DMS153 (cell line): ENCODE data around the gene THADA.
"Not testable (repeated sequence)": the region's sequence is repeated elsewhere in the genome, so short reads cannot be mapped to it uniquely, and the experiment has no call there.

Source experiments
- DNase-seq: peaks from one replicate; lab custom pipeline; 2025; lab: John Stamatoyannopoulos, UW

Gene THADA

GRCh38 chr2:43207553-43208300, 388.1 kb downstream of the THADA start:
- DNase-seq, result no peak

- no peak for DNase-seq
These were observed 389.2 kb downstream of the THADA start for GRCh38 chr2:43206602-43207001.

GRCh38 chr2:43203373-43203772, 392.5 kb downstream of the THADA start:
- DNase-seq, result no peak

GRCh38 chr2:43202289-43202688, 393.5 kb downstream of the THADA start:
- no peak for DNase-seq

GRCh38 chr2:43201497-43201896, 394.3 kb downstream of the THADA start:
- no peak for DNase-seq

- no peak for DNase-seq
These were observed 394.8 kb downstream of the THADA start for GRCh38 chr2:43201016-43201415.

GRCh38 chr2:43199492-43200488, 396.0 kb downstream of the THADA start:
- DNase-seq, result no peak

- DNase-seq, result no peak
These were observed 397.6 kb downstream of the THADA start for GRCh38 chr2:43198263-43198662.

GRCh38 chr2:43197588-43197896, 398.3 kb downstream of the THADA start:
- no peak for DNase-seq

- DNase-seq, result no peak
These were observed 398.9 kb downstream of the THADA start for GRCh38 chr2:43196768-43197587.

- DNase-seq, result no peak
These were observed 401.5 kb downstream of the THADA start for GRCh38 chr2:43194121-43194869.

GRCh38 chr2:43193652-43194120, 402.2 kb downstream of the THADA start:
- no peak for DNase-seq

- DNase-seq, result no peak
These were observed 402.8 kb downstream of the THADA start for GRCh38 chr2:43192744-43193651.

GRCh38 chr2:43191947-43192516, 403.8 kb downstream of the THADA start:
- no peak for DNase-seq

- DNase-seq, result no peak
These were observed 405.4 kb downstream of the THADA start for GRCh38 chr2:43190311-43191052.

- DNase-seq, result not testable (repeated sequence)
These were observed 406.0 kb downstream of the THADA start for GRCh38 chr2:43189861-43190260.

GRCh38 chr2:43188561-43189386, 407.1 kb downstream of the THADA start:
- DNase-seq, result no peak

- no peak for DNase-seq
These were observed 409.0 kb downstream of the THADA start for GRCh38 chr2:43186679-43187374.
